Suppressor macrophage (primary cell): Measurements from ENCODE around the gene TNRC18.
A peak's percentile ranks its signal among the peaks of the same experiment; 100 is the strongest.

Experiments
- DNase-seq, 4 experiments: peaks; one replicate each; pipeline ENCODE4 v3.0.0-alpha.2; 2020 to 2022

Gene TNRC18

GRCh38 chr7:5428478-5429252 lies 5.0 kb upstream of the TNRC18 start:
- DNase-seq: peak; percentile 73 to 87 (median 82)

DNA sequence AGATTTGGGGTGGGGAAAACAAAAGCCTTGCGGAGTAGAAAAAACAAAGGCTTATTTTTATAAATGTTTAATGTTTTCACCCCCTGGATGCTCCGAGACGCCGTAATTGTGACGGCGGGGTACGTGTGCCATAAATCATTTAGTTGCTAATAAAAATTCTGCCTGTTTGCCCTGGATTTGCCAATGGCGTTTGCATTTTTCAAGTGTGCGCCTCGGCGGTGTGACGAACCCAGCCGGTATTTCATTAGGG lies 2.5 kb upstream of the TNRC18 start:
- no peak for DNase-seq

GRCh38 chr7:5425507-5426225 lies 2.0 kb upstream of the TNRC18 start:
- DNase-seq: peak; percentile 88 to 96 (median 93)

GRCh38 chr7:5424749-5425506 lies 1.3 kb upstream of the TNRC18 start:
- DNase-seq: peak; percentile 86 to 93 (median 89)

DNA sequence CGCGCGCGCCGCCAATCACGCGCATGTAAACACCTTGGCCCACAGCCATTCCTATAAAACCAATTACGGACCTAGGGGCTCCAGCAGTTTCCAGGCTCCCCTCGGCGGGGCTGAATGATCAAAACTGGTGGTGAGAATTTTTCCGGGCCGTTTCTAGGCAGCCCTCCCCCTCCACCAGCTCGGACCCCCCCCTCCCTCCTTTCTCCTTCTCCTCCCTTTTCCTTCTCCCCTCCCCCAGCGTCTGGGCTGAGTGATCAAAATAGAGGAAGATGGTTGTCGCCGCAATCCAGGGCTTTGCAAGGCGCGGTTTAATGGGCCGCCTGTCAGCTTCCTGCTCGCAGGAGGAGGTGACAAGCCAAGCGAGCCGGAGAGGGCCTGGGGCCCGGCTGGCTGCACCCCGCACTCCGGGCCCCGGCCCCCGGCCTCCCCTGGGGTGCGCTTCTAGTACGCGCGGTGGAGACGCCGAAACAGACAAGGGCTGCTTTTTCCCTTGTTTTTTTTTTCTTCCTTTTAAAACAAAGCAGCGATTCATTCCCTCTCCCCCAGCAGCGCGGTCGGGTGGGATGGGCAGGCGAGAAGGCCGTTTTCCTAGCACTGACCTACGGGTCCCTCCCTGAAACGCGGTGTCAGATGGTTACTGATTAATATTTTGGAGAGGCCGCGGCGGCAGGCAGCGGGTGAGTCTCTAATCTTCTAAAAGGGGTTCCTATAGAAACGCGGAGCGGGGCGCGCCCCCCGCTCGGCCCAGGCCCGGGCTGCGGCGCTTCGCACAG lies 528 bp upstream of the TNRC18 start:
- DNase-seq: peak; percentile 99

- DNase-seq: peak; percentile 36 to 66 (median 59)
These were observed 983 bp downstream of the TNRC18 start for GRCh38 chr7:5422396-5423305.

DNA sequence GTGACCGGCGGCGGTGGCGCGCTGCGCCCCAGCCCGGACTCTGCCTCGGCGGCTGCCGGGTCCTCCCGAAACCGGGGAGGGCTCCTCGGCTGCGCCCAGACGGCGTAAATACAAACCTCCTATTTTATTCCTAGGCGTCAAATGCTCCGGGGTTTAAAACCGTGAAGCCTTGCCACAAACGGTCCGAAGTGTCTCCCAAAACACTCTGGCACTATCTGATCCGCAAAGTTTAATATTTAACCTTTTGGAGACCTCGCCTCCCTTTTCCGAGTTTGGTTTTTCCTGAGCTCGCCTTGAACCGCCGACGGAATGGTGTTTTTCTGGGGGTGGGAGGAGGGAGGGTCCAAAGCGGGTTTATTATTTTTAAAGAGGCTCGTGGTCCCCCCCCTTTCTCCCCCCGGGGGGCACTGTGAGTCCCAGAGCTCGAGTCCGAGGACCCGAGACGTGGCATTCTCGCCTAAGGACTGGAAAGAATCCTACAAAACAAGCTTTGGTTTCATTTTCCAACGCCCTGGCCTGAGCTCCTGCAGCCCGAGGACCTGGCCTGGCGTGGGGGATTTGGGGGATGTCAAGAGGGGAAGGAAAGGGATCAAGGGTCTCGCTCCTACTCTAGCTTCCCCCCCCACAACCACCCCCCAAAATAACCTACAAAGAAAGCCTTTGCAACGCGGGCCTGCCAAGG lies 1.8 kb downstream of the TNRC18 start:
- DNase-seq: peak; percentile 54 to 69 (median 64)

- DNase-seq: peak; percentile 49 to 80 (median 66)
These were observed 2.5 kb downstream of the TNRC18 start for GRCh38 chr7:5420881-5421713.

- DNase-seq: peak; percentile 21 to 64 (median 44)
These were observed 3.4 kb downstream of the TNRC18 start for GRCh38 chr7:5420067-5420880.

DNA sequence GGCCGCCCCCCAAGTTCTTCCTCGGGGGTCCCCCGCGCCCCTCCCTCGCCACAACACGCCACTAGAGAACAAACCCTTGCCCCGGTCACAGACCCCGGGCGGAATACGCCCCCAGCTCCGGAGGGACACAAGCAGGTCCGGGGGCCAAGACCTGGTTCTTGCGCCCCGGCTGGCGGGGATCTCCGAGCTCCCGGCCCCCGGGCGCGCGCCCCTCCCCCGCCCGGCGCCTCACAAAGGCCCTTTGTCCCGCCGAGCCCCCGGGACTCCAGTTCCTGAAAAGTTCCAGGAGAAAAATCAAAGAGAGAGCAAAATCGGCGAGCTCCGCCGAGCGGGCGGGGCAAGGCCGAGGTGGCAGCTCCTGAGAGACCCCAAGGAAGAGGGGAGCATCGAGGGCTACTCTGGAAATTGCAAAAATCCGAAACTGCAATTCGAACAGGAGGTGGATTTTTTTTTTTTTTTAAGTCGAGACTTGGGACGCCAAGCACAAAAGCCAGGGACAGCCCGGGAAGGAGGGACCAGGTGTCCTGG lies 4.0 kb downstream of the TNRC18 start:
- DNase-seq: peak; percentile 30 to 61 (median 46)

- DNase-seq: no peak
These were observed 5.4 kb downstream of the TNRC18 start for GRCh38 chr7:5418285-5418582.

DNA sequence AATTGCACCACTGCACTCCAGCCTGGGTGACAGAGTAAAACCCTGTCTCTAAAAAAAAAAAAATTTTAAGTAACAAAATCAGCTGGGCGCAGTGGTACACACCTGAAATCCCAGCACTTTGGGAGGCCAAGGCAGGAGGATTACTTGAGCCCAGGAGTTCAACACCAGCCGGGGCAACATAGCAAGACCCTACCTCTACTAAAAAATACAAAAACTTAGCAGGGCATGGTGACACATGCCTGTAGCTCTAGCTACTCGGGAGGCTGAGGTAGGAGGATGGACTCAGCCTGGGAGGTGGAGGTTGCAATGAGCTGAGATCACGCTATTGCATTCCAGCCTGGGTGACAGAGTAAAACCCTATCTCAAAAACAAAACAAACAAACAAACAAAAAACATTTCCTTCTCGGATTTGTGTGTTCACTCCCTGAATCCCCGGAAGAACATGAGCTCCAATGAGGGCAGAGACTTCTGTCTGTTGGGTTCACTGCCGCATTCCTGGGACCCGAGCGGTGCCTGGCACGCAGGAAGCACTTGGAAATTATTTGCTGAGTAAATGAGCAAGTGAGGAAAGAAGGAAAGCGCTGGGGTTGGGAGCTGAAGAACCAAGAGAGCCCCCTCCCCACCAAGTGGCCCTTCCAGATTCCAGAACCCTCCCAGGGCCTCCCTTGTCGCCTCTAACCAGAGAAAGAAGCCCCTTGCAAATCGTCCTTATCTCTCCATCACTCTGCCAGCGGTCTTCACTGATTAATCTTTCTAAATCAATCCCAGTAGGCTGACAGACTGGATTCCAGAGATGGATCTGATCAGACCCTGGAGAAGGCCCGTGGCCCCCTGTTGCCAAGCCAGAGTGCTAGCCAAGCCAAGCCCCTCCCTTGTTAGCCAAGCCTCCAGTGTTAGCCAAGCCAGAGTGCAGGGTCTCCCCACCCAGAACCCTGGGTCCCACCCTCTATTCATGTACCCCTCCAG lies 6.2 kb downstream of the TNRC18 start:
- no peak for DNase-seq

GRCh38 chr7:5414916-5415315 lies 8.7 kb downstream of the TNRC18 start:
- DNase-seq: no peak

DNA sequence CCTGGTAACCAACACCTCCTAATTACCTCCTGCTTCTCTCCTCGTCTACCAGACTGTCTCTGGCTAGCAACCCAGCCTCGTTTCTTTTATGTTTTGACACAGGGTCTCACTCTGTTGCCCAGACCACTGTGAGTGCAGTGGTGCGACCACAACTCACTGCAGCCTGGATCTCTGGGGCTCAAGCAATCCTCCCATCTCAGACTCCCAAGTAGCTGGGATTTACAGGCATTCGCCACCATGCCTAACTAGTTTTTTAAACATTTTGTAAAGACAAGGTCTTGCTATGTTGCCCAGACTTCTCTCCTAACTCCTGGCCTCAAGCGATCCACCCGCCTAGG lies 10.2 kb downstream of the TNRC18 start:
- DNase-seq: no peak

DNA sequence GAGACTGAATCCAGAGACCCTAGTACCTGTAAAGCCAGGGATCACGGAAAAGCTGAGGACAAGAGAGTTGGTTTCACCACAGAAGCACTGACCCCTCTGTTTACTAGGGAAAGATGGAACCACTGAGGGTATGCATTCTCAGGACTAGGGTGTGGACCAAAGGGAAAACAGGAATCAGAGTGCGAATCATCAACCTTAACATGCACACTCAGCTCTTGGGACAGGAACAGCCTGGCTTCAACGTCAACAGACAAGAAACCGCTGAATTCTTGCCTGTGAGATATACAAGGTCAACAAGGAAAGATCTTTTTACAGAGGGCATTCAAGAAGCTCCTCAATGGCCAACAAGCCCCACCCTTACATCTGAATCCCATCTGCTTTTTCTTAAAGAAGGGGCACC lies 14.9 kb downstream of the TNRC18 start:
- DNase-seq: peak; percentile 31 to 55 (median 40)

- DNase-seq: peak in 1 of 4 experiments; percentile 28
These were observed 16.4 kb downstream of the TNRC18 start for GRCh38 chr7:5406957-5407945.

- DNase-seq: no peak
These were observed 19.2 kb downstream of the TNRC18 start for GRCh38 chr7:5404421-5404826.
